GM12873 (cell line): ENCODE measurements around the gene CCDC85A.
A peak's percentile ranks its signal among the peaks of the same experiment; 100 is the strongest.

Source experiments
- TF ChIP-seq, protein P1 (sequence below): IDR thresholded peaks from 2 replicates; pipeline ENCODE4 v1.5.1; 2012; ENCODE audit warnings: low read depth, mild to moderate bottlenecking, moderate library complexity, low read length, control low read depth; ENCODE audit not compliant: insufficient read depth; ENCODE audit errors: missing control alignments

The CCDC85A gene

DNA sequence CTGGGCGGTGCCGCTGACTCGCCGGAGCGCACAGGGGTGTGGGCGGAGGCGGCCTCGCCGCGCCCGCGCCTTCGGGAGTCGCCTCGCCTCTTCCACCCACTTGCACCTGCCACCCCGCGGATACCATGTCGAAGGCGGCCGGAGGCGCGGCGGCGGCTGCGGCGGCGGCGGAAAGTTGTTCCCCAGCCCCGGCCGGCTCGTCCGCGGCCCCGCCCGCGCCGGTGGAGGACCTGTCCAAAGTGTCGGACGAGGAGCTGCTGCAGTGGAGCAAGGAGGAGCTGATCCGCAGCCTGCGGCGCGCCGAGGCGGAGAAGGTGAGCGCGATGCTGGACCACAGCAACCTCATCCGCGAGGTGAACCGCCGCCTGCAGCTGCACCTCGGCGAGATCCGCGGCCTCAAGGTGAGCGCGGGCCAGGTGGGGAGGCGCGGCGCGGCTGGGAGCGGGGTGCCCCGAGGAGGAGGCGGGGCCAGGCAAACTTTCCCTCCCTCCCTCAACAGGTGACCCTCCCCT is 766 bp downstream of the CCDC85A start:
- TF ChIP-seq, protein P1, sequence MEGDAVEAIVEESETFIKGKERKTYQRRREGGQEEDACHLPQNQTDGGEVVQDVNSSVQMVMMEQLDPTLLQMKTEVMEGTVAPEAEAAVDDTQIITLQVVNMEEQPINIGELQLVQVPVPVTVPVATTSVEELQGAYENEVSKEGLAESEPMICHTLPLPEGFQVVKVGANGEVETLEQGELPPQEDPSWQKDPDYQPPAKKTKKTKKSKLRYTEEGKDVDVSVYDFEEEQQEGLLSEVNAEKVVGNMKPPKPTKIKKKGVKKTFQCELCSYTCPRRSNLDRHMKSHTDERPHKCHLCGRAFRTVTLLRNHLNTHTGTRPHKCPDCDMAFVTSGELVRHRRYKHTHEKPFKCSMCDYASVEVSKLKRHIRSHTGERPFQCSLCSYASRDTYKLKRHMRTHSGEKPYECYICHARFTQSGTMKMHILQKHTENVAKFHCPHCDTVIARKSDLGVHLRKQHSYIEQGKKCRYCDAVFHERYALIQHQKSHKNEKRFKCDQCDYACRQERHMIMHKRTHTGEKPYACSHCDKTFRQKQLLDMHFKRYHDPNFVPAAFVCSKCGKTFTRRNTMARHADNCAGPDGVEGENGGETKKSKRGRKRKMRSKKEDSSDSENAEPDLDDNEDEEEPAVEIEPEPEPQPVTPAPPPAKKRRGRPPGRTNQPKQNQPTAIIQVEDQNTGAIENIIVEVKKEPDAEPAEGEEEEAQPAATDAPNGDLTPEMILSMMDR: no peak

DNA sequence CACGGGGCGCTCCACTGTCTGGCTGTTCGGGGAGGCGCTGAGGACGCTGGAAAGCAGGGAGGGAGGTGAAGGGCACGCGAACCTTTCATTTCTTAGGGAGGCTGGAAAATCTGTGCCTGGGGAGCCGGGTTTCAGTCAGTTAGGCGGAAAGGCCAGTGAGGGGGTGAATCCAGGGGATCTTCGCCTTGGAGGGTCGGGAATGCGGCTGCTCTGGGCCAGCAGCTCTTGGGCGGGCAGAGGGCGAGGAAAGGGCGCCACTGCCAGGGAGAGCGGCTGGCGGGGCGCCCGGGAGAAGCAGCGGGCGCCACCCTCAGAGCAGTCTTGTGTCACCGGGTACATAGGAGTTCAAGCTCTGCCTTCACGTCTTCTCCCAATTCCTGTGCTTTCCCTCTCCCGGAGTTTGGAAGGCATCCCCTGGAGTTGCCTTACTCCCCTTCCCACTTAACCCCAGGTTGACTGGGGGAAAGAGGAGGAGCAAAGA is 1.4 kb downstream of the CCDC85A start:
- TF ChIP-seq, protein P1: no peak

DNA sequence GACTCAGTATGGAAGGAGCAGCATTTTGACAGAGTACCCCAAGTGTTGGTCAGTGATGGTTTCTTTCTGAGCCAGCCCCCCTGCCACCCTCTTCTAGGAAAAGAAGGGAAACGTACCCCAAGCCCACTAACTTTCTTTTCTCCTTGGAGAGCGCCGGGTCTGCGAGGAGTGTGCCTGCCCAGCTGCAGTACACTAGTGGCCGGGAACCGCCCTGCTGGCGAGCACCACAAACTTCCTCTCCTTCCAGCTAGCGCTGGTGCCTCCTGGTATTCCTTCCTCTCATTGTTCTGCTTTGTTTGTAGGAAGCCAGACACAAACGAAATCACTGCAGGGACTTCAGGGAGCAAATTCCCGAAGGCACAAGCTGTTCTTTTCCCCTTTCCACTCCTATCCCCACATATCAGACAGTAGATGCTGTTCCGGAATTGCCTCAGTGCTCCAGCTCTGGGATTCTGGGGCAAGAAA is 1.8 kb downstream of the CCDC85A start:
- TF ChIP-seq, protein P1: no peak

DNA sequence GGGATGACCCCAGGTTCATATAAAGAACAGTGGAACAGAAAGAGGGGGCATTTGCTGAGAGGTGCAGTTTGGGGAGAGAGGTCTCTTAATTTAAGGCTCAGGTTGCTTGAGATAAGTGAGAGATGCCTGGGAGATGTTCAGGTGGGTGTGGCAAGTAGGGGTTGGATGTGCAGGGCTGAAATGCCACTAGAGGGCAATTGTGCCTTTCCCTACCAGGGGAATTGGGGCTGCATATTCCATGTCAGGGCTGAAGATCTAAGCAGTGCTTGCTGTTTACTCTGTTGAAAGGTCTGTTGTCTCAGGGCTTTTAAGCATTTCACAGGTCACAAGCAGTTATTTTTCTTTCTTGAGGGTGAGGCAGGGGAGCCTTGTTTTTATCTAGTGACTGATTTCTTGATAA is 7.8 kb downstream of the CCDC85A start:
- TF ChIP-seq, protein P1: peak; percentile 55

DNA sequence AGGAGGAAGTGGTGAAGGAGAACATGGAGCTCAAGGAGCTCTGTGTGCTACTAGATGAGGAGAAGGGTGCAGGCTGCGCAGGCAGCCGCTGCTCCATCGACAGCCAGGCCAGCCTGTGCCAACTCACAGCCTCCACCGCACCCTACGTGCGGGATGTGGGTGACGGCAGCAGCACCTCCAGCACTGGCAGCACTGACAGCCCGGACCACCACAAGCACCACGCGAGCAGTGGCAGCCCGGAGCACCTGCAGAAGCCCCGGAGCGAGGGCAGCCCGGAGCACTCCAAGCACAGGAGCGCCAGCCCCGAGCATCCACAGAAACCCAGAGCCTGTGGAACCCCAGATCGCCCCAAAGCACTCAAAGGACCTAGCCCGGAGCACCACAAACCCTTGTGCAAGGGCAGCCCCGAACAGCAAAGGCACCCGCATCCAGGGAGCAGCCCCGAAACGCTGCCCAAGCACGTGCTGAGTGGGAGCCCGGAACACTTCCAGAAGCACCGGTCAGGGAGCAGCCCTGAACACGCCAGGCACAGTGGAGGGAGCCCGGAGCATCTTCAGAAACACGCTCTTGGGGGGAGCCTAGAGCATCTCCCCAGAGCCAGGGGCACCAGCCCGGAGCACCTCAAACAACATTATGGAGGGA is 9.0 kb downstream of the CCDC85A start:
- TF ChIP-seq, protein P1: no peak

DNA sequence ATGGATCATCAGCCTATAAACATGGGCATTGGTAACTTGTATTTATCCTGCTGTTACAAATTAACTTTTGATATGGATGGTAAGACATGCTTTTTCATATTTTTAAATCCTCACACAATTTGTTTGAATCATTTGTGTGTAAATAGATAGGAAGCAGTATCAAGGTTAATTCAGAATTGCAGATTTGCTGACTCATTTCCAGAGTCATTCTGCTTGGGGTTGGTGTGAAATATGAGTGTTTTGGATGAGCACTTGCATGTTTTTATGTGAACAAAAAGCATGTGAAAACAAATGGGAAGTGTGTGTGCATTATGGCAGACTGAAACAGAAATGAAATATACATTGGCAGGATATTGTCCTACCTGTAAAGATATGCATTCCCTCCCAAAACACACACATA is 11.8 kb downstream of the CCDC85A start:
- TF ChIP-seq, protein P1: no peak

DNA sequence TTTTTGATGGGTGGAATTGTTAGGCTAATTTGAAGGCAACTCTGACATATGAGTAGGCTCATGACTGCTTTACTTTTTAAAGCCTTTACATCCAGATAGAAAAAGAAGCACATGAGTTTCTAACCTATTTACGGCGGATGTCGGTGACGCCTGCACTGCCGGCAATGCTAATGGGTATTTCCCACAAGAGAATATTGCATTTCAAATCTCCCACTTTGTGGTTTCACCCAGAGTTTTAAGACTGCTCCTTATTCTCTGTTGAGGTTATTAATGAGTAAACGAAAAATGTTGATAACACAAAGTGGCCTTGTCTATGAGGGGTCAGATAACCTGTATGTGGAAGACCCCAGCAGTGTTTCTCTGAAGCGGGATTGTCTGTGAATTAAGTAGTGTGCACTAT is 14.0 kb downstream of the CCDC85A start:
- TF ChIP-seq, protein P1: no peak
